Endodermal cell (in vitro differentiated cells): ENCODE data around the gene TDP2. TPM values are rescaled to one million over a fixed set of nuclear protein-coding genes. Genes with fewer than 3 reads are reported as not detected.

Experiments used
- DNase-seq: peaks from one replicate; pipeline ENCODE4 v3.0.0-alpha.2; 2017
- H3K27ac ChIP-seq: 2 replicates; pipeline ENCODE4 v1.5.1; 2013; ENCODE audit warnings: mild to moderate bottlenecking, low read depth, low read length, moderate library complexity
- H3K27me3 ChIP-seq: 2 replicates; pipeline ENCODE4 v1.6.1; 2013; ENCODE audit warnings: mild to moderate bottlenecking, low read length, moderate library complexity; ENCODE audit not compliant: insufficient read depth, control insufficient read depth, poor library complexity, severe bottlenecking
- H3K36me3 ChIP-seq: 2 replicates; pipeline ENCODE4 v1.7.0; 2013; ENCODE audit warnings: mild to moderate bottlenecking, low read length, moderate library complexity; ENCODE audit not compliant: control insufficient read depth, insufficient read depth
- H3K4me1 ChIP-seq: one replicate; pipeline ENCODE4 v1.7.0; 2013; ENCODE audit warnings: low read length; ENCODE audit not compliant: control insufficient read depth, insufficient read depth
- H3K4me3 ChIP-seq: 2 replicates; pipeline ENCODE4 v1.5.1; 2013; ENCODE audit warnings: mild to moderate bottlenecking, low read length, moderate library complexity
- H3K9ac ChIP-seq: 2 replicates; pipeline ENCODE4 v1.6.1; 2013; ENCODE audit warnings: mild to moderate bottlenecking, low read length, moderate library complexity; ENCODE audit not compliant: poor library complexity, severe bottlenecking; ENCODE audit errors: extremely low read depth
- H3K9me3 ChIP-seq: 2 replicates; pipeline ENCODE4 v1.6.1; 2013; ENCODE audit warnings: mild to moderate bottlenecking, low read length, moderate library complexity; ENCODE audit not compliant: control insufficient read depth
- H3K27ac Mint-ChIP-seq: 2 replicates; pipeline ENCODE4 v1.8.0; 2020; ENCODE audit warnings: mixed read lengths
- H3K27me3 Mint-ChIP-seq: 2 replicates; pipeline ENCODE4 v1.8.0; 2021; ENCODE audit warnings: mild to moderate bottlenecking, mixed read lengths; ENCODE audit not compliant: insufficient read depth
- H3K36me3 Mint-ChIP-seq: 2 replicates; pipeline ENCODE4 v1.8.0; 2020; ENCODE audit warnings: low read depth, mixed read lengths
- H3K4me1 Mint-ChIP-seq: 2 replicates; pipeline ENCODE4 v1.8.0; 2020; ENCODE audit warnings: mixed read lengths
- H3K4me3 Mint-ChIP-seq: 2 replicates; pipeline ENCODE4 v1.8.0; 2020; ENCODE audit warnings: mild to moderate bottlenecking, moderate library complexity, mixed read lengths
- H3K9me3 Mint-ChIP-seq: 2 replicates; pipeline ENCODE4 v1.8.0; 2020; ENCODE audit warnings: mild to moderate bottlenecking, mixed read lengths
- CTCF ChIP-seq: fragments of 200-600 bp; sonication (generic); conservative IDR thresholded peaks from 2 replicates; pipeline ENCODE4 v1.5.0; 2021; ENCODE audit warnings: antibody characterized with exemption, mild to moderate bottlenecking
- WGBS, 2 experiments: methylation state at CpG; one replicate each; pipeline versions ENCODE4 v1.1.5 to v1.1.7; 2013; ENCODE audit warnings: missing lambda C conversion rate in 2 of 2, mixed read lengths in 1 of 2; ENCODE audit not compliant: insufficient coverage in 1 of 2, insufficient read length in 1 of 2; 5-methylcytosine and 5-hydroxymethylcytosine counted together
- total RNA-seq, 2 donors: library from RNA; stranded (reverse); fragmentation: NEBNext Ultra II Directional in 1 of 2; extraction: Animal tissue kit (Norgen Biotek cat#: 25700) in 1 of 2; gene quantifications; 2 replicates in 1 of 2; 3 replicates in 1 of 2; pipeline ENCODE4 v1.2.1, GENCODE V29; 2021

Gene TDP2
- total RNA-seq, 2 donors from 2014 or later: 53.0 to 54.2 TPM

- Histone ChIP-seq H3K36me3 (no peaks in the 10 kb centered on the region), H3K9ac (no peak overlapping the region), H3K27me3 (no peaks in the 10 kb centered on the region), H3K9me3 (no peaks in the 10 kb centered on the region), H3K4me1 (no peaks in the 10 kb centered on the region), H3K27ac (no peak overlapping the region), H3K4me3 (no peak overlapping the region)
- Mint-ChIP-seq H3K27ac (no peak overlapping the region), H3K4me3 (no peak overlapping the region), H3K36me3 (no peaks in the 10 kb centered on the region), H3K27me3 (no peaks in the 10 kb centered on the region), H3K4me1 (no peaks in the 10 kb centered on the region), H3K9me3 (no peaks in the 10 kb centered on the region)
- 90% methylated on average over 4 of the region's 5 CpGs; no CpG with 5 or more reads in 1 of the 2 experiments for WGBS, 2 experiments
- TF ChIP-seq CTCF: no peak
- no peak for DNase-seq
These were observed 59.2 kb downstream of the TDP2 start for GRCh38 chr6:24607310-24608105.

GRCh38 chr6:24606200-24606930 is 60.3 kb downstream of the TDP2 start:
- Mint-ChIP-seq H3K27ac (no peak overlapping the region), H3K27me3 (no peaks in the 10 kb centered on the region), H3K4me3 (no peak overlapping the region), H3K4me1 (no peaks in the 10 kb centered on the region), H3K36me3 (no peaks in the 10 kb centered on the region), H3K9me3 (no peaks in the 10 kb centered on the region)
- Histone ChIP-seq H3K4me3 (no peak overlapping the region), H3K9me3 (no peaks in the 10 kb centered on the region), H3K9ac (no peak overlapping the region), H3K27me3 (no peaks in the 10 kb centered on the region), H3K27ac (no peak overlapping the region), H3K36me3 (no peaks in the 10 kb centered on the region), H3K4me1 (no peaks in the 10 kb centered on the region)
- no peak for TF ChIP-seq CTCF
- DNase-seq: no peak
- 93 to 97% methylated on average over 5 to 6 of the region's 6 CpGs for WGBS, 2 experiments

GRCh38 chr6:24603241-24603640 is 63.5 kb downstream of the TDP2 start:
- TF ChIP-seq CTCF: no peak
- Histone ChIP-seq H3K4me1 (no peaks in the 10 kb centered on the region), H3K27ac (no peak overlapping the region), H3K4me3 (no peak overlapping the region), H3K9ac (no peak overlapping the region), H3K27me3 (no peaks in the 10 kb centered on the region), H3K9me3 (no peaks in the 10 kb centered on the region), H3K36me3 (no peaks in the 10 kb centered on the region)
- H3K9me3 Mint-ChIP-seq: no peaks in the 10 kb centered on the region
- no peaks in the 10 kb centered on the region for H3K36me3 Mint-ChIP-seq
- H3K27me3 Mint-ChIP-seq: peaks cover 2% of the 10 kb centered on the region
- H3K4me1 Mint-ChIP-seq: no peaks in the 10 kb centered on the region
- H3K4me3 Mint-ChIP-seq: no peak overlapping the region
- DNase-seq: no peak
- 100% methylated on average over 2 of the region's 2 CpGs; no CpG with 5 or more reads in 1 of the 2 experiments for WGBS, 2 experiments
- no peak overlapping the region for H3K27ac Mint-ChIP-seq
